WERI-Rb-1 (cell line): ENCODE measurements around the gene EPB42.

Experiments used
- DNase-seq: peaks from one replicate; pipeline ENCODE4 v3.0.0-alpha.2; 2020
- H3K27ac ChIP-seq: fragments of 250-450 bp; sonication (Bioruptor Pico); 2 replicates; pipeline ENCODE4 v1.5.1; 2020; ENCODE audit warnings: mild to moderate bottlenecking, moderate library complexity
- H3K27me3 ChIP-seq: fragments of 250-450 bp; sonication (Bioruptor Pico); 2 replicates; pipeline ENCODE4 v1.5.1; 2021; ENCODE audit warnings: mild to moderate bottlenecking, low read depth, moderate library complexity; ENCODE audit not compliant: insufficient read depth, severe bottlenecking
- H3K36me3 ChIP-seq: fragments of 250-450 bp; sonication (Bioruptor Pico); 2 replicates; pipeline ENCODE4 v1.5.1; 2020; ENCODE audit warnings: mild to moderate bottlenecking, moderate library complexity
- H3K4me3 ChIP-seq: 2 replicates; pipeline ENCODE4 v1.5.1; 2011; ENCODE audit warnings: low read depth, mild to moderate bottlenecking, control low read depth, low read length
- H3K9me3 ChIP-seq: fragments of 250-450 bp; sonication (Bioruptor Pico); 2 replicates; pipeline ENCODE4 v1.5.1; 2021; ENCODE audit warnings: mild to moderate bottlenecking, moderate library complexity; ENCODE audit not compliant: severe bottlenecking
- TF ChIP-seq, protein P1 (sequence below): IDR thresholded peaks from 2 replicates; pipeline ENCODE4 v1.5.1; 2011; ENCODE audit warnings: low read depth, mild to moderate bottlenecking, control low read depth, inconsistent platforms, low read length

The EPB42 gene

DNA sequence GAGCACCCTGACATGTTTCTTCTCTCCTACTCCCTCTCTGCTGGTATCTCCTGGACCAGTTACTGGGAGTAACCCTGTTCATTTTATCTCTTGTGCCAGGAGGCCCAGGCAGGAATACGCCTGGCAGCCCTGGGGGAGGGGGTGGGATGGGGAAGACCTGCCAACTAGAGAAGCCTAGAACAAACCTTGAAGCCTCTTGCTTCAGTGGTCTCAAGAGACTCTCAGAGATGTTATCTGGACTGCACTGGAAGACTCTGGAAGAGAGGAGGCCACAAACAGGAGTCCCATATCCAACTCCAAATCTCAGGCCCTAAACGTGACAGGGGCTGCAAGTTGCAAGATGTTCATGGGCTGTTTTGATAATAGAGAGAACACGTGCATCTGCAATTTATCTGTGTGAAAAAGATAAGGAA, at the start of gene EPB42:
TSS of gene EPB42 (minus strand) at position 28 of the 413 bp plus-strand sequence. CDS start 193 bp downstream, outside the sequence.
- no peaks in the 10 kb centered on the region for H3K36me3 ChIP-seq
- no peak within 1 kb of the TSS for H3K27ac ChIP-seq
- TF ChIP-seq, protein P1, sequence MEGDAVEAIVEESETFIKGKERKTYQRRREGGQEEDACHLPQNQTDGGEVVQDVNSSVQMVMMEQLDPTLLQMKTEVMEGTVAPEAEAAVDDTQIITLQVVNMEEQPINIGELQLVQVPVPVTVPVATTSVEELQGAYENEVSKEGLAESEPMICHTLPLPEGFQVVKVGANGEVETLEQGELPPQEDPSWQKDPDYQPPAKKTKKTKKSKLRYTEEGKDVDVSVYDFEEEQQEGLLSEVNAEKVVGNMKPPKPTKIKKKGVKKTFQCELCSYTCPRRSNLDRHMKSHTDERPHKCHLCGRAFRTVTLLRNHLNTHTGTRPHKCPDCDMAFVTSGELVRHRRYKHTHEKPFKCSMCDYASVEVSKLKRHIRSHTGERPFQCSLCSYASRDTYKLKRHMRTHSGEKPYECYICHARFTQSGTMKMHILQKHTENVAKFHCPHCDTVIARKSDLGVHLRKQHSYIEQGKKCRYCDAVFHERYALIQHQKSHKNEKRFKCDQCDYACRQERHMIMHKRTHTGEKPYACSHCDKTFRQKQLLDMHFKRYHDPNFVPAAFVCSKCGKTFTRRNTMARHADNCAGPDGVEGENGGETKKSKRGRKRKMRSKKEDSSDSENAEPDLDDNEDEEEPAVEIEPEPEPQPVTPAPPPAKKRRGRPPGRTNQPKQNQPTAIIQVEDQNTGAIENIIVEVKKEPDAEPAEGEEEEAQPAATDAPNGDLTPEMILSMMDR = no peak
- H3K4me3 ChIP-seq = no peak within 1 kb of the TSS
- no peaks in the 10 kb centered on the region for H3K9me3 ChIP-seq
- H3K27me3 ChIP-seq = no peaks in the 10 kb centered on the region
- DNase-seq = no peak

DNA sequence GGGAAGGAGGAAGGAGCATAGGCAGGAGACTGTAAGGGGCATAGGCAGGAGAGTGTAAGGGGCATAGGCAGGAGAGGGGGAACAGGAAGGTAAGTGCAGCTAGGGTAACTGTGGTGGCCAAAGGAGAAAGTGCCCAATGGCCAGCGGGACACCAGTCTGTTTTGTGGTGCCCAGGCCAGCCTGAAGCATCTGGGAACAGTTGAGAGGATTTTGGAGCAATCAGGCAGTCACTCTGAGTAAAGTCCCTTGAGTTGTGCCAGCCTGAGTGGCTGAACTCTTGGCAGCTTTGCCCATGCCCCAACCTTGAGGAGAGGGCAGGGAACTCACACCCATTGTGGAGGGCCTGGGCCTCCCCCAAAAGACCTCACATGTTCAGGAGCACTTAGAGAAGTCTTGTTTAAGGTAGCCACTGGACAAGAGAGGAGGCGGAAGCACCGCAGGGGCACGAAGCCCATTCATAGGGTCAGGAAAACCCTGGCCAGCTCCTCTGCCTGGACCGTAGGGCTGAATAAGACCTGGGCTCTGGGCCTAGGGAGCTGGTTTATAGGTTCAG, 49.4 kb upstream of the EPB42 start:
- TF ChIP-seq, protein P1 = no peak
- H3K27me3 ChIP-seq = no peaks in the 10 kb centered on the region
- H3K27ac ChIP-seq = no peak overlapping the region
- H3K4me3 ChIP-seq = no peak overlapping the region
- H3K36me3 ChIP-seq = no peaks in the 10 kb centered on the region
- no peaks in the 10 kb centered on the region for H3K9me3 ChIP-seq
- DNase-seq = no peak

DNA sequence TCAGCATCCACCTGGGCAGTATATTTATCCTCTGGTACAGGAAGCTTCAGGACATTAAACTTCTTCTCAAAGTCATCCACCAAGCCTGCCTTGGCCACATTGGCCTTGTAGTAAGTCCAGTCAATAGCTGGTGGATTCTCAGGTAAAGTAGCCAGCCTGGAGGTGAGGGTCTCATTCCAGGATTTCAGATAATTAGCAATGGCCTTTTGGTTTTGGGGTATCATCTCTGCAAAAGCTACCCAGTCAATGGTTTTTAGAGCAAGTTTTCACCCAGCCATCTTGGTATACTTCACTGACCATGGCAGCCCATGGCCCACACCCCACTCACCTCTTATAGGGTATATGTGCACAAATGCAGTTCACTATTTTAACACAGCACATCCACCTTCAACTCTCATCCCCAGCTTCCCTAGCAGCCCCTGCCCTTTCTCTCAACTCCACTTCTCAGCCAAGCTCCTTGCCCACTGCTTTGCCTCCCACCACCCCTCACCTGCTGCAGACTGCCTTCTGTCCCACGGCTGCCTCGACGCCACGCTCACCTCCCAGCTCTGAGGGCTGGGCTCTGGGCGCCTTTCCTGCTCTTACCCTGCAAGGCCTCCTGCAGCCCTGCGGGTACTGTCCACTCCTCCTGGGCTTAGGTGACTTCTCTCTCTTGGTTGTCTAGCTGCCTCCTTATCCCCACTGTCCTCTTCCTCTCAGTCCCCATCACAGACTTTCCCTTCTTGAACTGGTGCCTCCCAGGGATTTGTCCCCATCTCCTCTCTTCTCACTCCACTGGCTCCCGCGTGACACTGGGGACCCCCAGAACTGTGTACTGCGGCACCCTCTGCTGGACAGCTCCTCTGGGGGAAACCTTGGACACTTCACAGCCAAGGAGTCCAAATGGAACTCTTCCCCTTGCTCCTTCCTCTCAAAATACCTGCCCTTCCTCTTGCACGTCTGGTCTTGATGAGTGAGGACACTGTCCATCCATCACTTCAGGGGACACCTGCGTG, 47.6 kb upstream of the EPB42 start:
- DNase-seq = peak; percentile 47
- Histone ChIP-seq H3K4me3 (no peak overlapping the region), H3K36me3 (no peaks in the 10 kb centered on the region), H3K27ac (no peak overlapping the region), H3K9me3 (no peaks in the 10 kb centered on the region), H3K27me3 (no peaks in the 10 kb centered on the region)
- TF ChIP-seq, protein P1 = peak; percentile 64

DNA sequence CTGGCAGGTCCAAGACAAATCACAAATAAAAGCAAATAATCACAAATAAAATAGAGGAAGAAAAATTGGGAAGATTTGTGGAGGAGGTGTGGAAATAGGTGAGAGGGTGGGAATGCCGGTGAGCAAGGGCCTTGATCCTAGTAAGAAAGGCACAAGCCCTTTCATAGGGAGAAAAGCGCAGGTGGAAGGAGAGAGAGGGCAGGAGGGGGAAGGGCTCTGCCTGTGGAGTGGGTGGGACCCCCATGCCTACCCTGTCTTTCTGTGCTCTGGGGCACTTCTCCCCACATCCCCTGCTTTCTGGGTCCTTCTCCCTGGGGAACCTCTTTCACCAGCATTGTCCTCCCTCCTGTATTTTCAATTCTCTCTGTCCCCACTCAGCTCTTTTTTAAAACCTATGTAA, 46.6 kb upstream of the EPB42 start:
- Histone ChIP-seq H3K27ac (no peak overlapping the region), H3K9me3 (no peaks in the 10 kb centered on the region), H3K36me3 (no peaks in the 10 kb centered on the region), H3K27me3 (no peaks in the 10 kb centered on the region), H3K4me3 (no peak overlapping the region)
- TF ChIP-seq, protein P1 = no peak
- no peak for DNase-seq

DNA sequence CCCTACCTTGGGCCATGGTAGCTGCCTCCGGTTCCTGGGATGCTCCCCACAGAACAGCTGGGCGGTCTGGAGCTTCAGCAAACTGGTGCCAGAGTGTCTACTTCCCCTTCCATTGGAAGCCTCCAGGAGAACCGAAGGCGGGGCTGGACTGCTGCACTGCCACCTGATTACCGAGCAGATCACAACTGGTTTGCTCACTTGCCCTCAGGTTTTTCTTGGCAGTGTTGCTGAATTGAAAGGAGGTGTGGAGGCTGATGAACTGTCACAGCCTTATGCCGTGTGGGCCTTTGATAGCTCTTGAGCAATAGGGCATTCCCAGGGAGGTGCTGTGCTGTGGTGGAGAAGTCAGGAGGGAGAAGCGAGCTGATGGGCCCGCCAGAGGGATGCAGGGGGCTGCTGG, 46.0 kb upstream of the EPB42 start, which contains the start of gene TGM5:
TSS of gene TGM5 (minus strand) at position 95 of the 400 bp plus-strand sequence. CDS start at position 16, 79 bp downstream.
- Histone ChIP-seq H3K36me3 (no peaks in the 10 kb centered on the region), H3K4me3 (no peak within 1 kb of the TSS), H3K27ac (no peak within 1 kb of the TSS), H3K9me3 (no peaks in the 10 kb centered on the region), H3K27me3 (no peaks in the 10 kb centered on the region)
- TF ChIP-seq, protein P1 = no peak
- DNase-seq = no peak
